Measurements from ENCODE around the gene PALS1. TPM values are rescaled to one million over a fixed set of nuclear protein-coding genes. Genes with fewer than 3 reads are reported as not detected.
"Not testable (repeated sequence)": the region's sequence is repeated elsewhere in the genome, so short reads cannot be mapped to it uniquely, and the experiment has no call there.

Gene PALS1
- total and polyA plus RNA-seq, 2 donors (not counting 3 experiments of a cell fraction or from before 2014, with no cell fraction given), result 5.2 to 22.0 TPM

DNA sequence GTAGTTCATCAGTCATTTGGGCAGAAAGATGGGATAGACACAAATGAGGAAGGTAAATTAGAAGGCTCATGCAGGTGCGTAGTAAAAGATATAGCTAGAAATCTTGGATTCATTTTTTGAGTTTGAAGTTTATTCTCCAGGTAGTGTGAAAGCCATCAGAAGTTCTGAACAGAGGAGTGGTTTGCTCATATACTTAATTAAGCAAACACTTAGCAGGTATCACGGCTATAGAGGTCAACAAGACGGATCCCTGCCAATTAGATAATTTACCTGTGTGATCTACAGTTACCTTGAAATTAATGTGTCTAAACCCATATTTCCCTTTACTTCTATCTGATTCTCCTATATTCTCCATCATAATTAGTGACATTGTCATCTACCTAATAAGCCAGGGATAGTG is 29.7 kb downstream of the PALS1 start:
- H2AFZ ChIP-seq (ENCODE audit: low read depth, low read length), result no peak overlapping the region
- H3K9me1 ChIP-seq (replicated peaks; ENCODE audit: control insufficient read depth, extremely low read depth, insufficient read depth, low read length), result no peaks in the 10 kb centered on the region
- no peak overlapping the region for H3K27ac ChIP-seq (ENCODE audit: insufficient read depth, low read depth, low read length)
- no peak for DNase-seq (ENCODE audit: low read depth, low spot score)
- dilution Hi-C loops (cut with MboI; ENCODE audit: extremely low pct_ligation_motif_present, low sequenced_read_pairs), result no loop called here
- H3K79me2 ChIP-seq (ENCODE audit: control insufficient read depth, insufficient read depth, low read length), result peaks cover 27% of the 10 kb centered on the region
- H3K4me2 ChIP-seq (ENCODE audit: insufficient read depth, low read length), result no peak overlapping the region
- no peak for FAIRE-seq
- no peaks in the 10 kb centered on the region for H3K9me3 ChIP-seq (replicated peaks; ENCODE audit: control insufficient read depth, insufficient read depth, low read length)
- POLR2A ChIA-PET, result no interaction called here
- peaks cover 10% of the 10 kb centered on the region for H3K4me1 ChIP-seq (ENCODE audit: control insufficient read depth, extremely low read depth, insufficient read depth, low read length)
- H4K20me1 ChIP-seq (replicated peaks; ENCODE audit: control insufficient read depth, extremely low read depth, insufficient read depth, low read length), result peaks cover 5% of the 10 kb centered on the region
- no peaks in the 10 kb centered on the region for H3K27me3 ChIP-seq (ENCODE audit: control insufficient read depth in 2 of 2, insufficient read depth in 2 of 2, low read length in 2 of 2)
- H3K9ac ChIP-seq (replicated peaks; ENCODE audit: extremely low read depth, insufficient read depth, low read length), result no peak overlapping the region
- intact Hi-C loops (cut with micrococcal nuclease), result no loop called here
- H3K4me3 ChIP-seq (replicated peaks in 1 of 3; ENCODE audit: insufficient read depth in 1 of 3, low read depth in 1 of 3, low read length in 3 of 3), result no peak overlapping the region
- CTCF ChIA-PET, result interaction anchor here (1.0 to 3.1 kb wide), 2 partner anchors 11 to 15 kb away, joined by 5 to 11 read pairs; no protein-coding TSS in a partner anchor
- TF ChIP-seq FOS (IDR thresholded peaks at IDR 0.05; ENCODE audit: borderline replicate concordance, insufficient read depth, low read length) (no peak), GATA2 (IDR thresholded peaks at IDR 0.05; ENCODE audit: insufficient read depth, insufficient read length, low read depth, low read length) (no peak), POLR2AphosphoS5 (IDR thresholded peaks at IDR 0.05; ENCODE audit: insufficient read depth, low read depth, low read length) (no peak), POLR2A (IDR thresholded peaks at IDR 0.05; ENCODE audit: low read depth, low read length) (no peak), EZH2 (IDR thresholded peaks at IDR 0.05; ENCODE audit: borderline replicate concordance, low read depth, low read length, severe bottlenecking) (no peak), JUN (IDR thresholded peaks at IDR 0.05; ENCODE audit: borderline replicate concordance, insufficient read depth, insufficient read length, low read depth) (no peak), MYC (IDR thresholded peaks at IDR 0.05; ENCODE audit: low read depth, low read length) (no peak)
- TF ChIP-seq, protein P1, sequence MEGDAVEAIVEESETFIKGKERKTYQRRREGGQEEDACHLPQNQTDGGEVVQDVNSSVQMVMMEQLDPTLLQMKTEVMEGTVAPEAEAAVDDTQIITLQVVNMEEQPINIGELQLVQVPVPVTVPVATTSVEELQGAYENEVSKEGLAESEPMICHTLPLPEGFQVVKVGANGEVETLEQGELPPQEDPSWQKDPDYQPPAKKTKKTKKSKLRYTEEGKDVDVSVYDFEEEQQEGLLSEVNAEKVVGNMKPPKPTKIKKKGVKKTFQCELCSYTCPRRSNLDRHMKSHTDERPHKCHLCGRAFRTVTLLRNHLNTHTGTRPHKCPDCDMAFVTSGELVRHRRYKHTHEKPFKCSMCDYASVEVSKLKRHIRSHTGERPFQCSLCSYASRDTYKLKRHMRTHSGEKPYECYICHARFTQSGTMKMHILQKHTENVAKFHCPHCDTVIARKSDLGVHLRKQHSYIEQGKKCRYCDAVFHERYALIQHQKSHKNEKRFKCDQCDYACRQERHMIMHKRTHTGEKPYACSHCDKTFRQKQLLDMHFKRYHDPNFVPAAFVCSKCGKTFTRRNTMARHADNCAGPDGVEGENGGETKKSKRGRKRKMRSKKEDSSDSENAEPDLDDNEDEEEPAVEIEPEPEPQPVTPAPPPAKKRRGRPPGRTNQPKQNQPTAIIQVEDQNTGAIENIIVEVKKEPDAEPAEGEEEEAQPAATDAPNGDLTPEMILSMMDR (IDR thresholded peaks at IDR 0.05; ENCODE audit: extremely low read depth in 1 of 2, insufficient read depth in 1 of 2, low read depth in 1 of 2, low read length in 2 of 2), result no peak
- TF ChIP-seq, protein P2, sequence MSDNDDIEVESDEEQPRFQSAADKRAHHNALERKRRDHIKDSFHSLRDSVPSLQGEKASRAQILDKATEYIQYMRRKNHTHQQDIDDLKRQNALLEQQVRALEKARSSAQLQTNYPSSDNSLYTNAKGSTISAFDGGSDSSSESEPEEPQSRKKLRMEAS (IDR thresholded peaks at IDR 0.05; ENCODE audit: insufficient read depth, insufficient read length), result no peak
- H3K36me3 ChIP-seq (ENCODE audit: control insufficient read depth in 2 of 2, extremely low read depth in 1 of 2, insufficient read depth in 2 of 2, low read length in 2 of 2), result no peaks in the 10 kb centered on the region
- BruUV-seq (replicated peaks), result no TSS peak

DNA sequence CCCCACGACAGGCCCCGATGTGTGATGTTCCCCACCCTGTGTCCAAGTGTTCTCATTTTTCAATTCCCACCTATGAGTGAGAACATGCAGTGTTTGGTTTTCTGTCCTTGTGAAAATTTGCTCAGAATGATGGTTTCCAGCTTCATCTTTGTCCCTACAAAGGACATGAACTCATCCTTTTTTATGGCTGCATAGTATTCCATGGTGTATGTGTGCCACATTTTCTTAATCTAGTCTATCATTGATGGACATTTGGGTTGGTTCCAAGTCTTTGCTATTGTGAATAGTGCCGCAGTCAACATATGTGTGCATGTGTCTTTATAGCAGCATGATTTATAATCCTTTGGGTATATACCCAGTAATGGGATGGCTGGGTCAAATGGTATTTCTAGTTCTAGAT is 32.0 kb downstream of the PALS1 start:
- H4K20me1 ChIP-seq (replicated peaks; ENCODE audit: control insufficient read depth, extremely low read depth, insufficient read depth, low read length); POLR2A ChIA-PET; H2AFZ ChIP-seq (ENCODE audit: low read depth, low read length); H3K27me3 ChIP-seq (ENCODE audit: control insufficient read depth in 2 of 2, insufficient read depth in 2 of 2, low read length in 2 of 2); H3K27ac ChIP-seq (ENCODE audit: insufficient read depth, low read depth, low read length); H3K9ac ChIP-seq (replicated peaks; ENCODE audit: extremely low read depth, insufficient read depth, low read length); H3K4me3 ChIP-seq (replicated peaks in 1 of 3; ENCODE audit: insufficient read depth in 1 of 3, low read depth in 1 of 3, low read length in 3 of 3); H3K9me3 ChIP-seq (replicated peaks; ENCODE audit: control insufficient read depth, insufficient read depth, low read length); intact Hi-C loops (cut with micrococcal nuclease); H3K9me1 ChIP-seq (replicated peaks; ENCODE audit: control insufficient read depth, extremely low read depth, insufficient read depth, low read length); dilution Hi-C loops (cut with MboI; ENCODE audit: extremely low pct_ligation_motif_present, low sequenced_read_pairs); H3K36me3 ChIP-seq (ENCODE audit: control insufficient read depth in 2 of 2, extremely low read depth in 1 of 2, insufficient read depth in 2 of 2, low read length in 2 of 2); H3K4me2 ChIP-seq (ENCODE audit: insufficient read depth, low read length); BruUV-seq (replicated peaks); FAIRE-seq; DNase-seq (ENCODE audit: low read depth, low spot score); CTCF ChIA-PET: not testable (repeated sequence)
- Histone ChIP-seq H3K79me2 (ENCODE audit: control insufficient read depth, insufficient read depth, low read length) (peaks cover 27% of the 10 kb centered on the region), H3K4me1 (ENCODE audit: control insufficient read depth, extremely low read depth, insufficient read depth, low read length) (peaks cover 11% of the 10 kb centered on the region)
